Tibial nerve (tissue), 4 donors: Measurements from ENCODE around the gene ZNF516. TPM values are rescaled to one million over a fixed set of nuclear protein-coding genes. Genes with fewer than 3 reads are reported as not detected.

Experiments
- DNase-seq, 2 donors: peaks; one replicate each; pipeline ENCODE4 v3.0.0-alpha.2; 2019; ENCODE audit warnings: low spot score in 2 of 2
- H3K27ac ChIP-seq, 4 donors: fragments of 200-600 bp; sonication (generic) in 3 of 4; one replicate each; pipeline ENCODE4 v1.5.1; 2017 to 2019; ENCODE audit warnings: mild to moderate bottlenecking in 1 of 4
- H3K27me3 ChIP-seq, 2 donors: fragments of 200-600 bp; sonication (generic) in 1 of 2; one replicate each; pipeline versions ENCODE4 v1.5.1 to v1.6.0; 2017 to 2019
- H3K36me3 ChIP-seq, 3 donors: fragments of 200-600 bp; sonication (generic); one replicate each; pipeline ENCODE4 v1.5.1; 2018 to 2019
- H3K4me1 ChIP-seq, 4 donors: fragments of 200-600 bp; sonication (generic) in 3 of 4; one replicate each; pipeline ENCODE4 v1.5.1; 2017 to 2019
- H3K4me3 ChIP-seq, 4 donors: fragments of 200-600 bp; sonication (generic) in 3 of 4; one replicate each; pipeline ENCODE4 v1.5.1; 2017 to 2019; ENCODE audit warnings: mild to moderate bottlenecking in 1 of 4, moderate library complexity in 1 of 4
- H3K9me3 ChIP-seq, 4 donors: fragments of 200-600 bp; sonication (generic) in 3 of 4; one replicate each; pipeline ENCODE4 v1.5.1; 2017 to 2019
- CTCF ChIP-seq, 5 experiments: fragments of 200-600 bp in 3 of 5; fragments of 450-650 bp in 2 of 5; sonication (generic) in 3 of 5; IDR thresholded peaks; one replicate each; pipeline ENCODE4 v1.5.1; 2016 to 2019; ENCODE audit warnings: antibody characterized with exemption in 5 of 5, mild to moderate bottlenecking in 3 of 5, moderate library complexity in 2 of 5
- EP300 ChIP-seq, 2 donors: sonication (generic); formaldehyde crosslinking; IDR thresholded peaks; one replicate each; pipeline ENCODE4 v1.6.1; 2017; ENCODE audit warnings: antibody characterized with exemption in 2 of 2, mild to moderate bottlenecking in 1 of 2
- POLR2A ChIP-seq, 2 donors: fragments of 450-650 bp; IDR thresholded peaks; one replicate each; pipeline ENCODE4 v1.6.1; 2017; ENCODE audit warnings: antibody characterized with exemption in 2 of 2, mild to moderate bottlenecking in 2 of 2, moderate library complexity in 2 of 2
- WGBS, 2 donors: methylation state at CpG; one replicate each; pipeline ENCODE4 v1.1.5; 2018; 5-methylcytosine and 5-hydroxymethylcytosine counted together
- total RNA-seq, 4 donors: library from RNA; depleted of rRNA; stranded (reverse); fragments of >200 nt; gene quantifications; one replicate each; pipeline ENCODE4 v1.1.0, GENCODE V29; 2016

The ZNF516 gene
- total RNA-seq, 4 donors from 2014 or later = 31.4 to 63.0 (median 45.5) TPM

GRCh38 chr18:76482267-76482666, 12.8 kb downstream of the ZNF516 start:
- Histone ChIP-seq H3K27ac (no peak overlapping the region), H3K36me3 (no peaks in the 10 kb centered on the region), H3K9me3 (no peaks in the 10 kb centered on the region), H3K4me1 (peaks cover 0 to 47% (median 20%) of the 10 kb centered on the region in 4 donors), H3K27me3 (no peaks in the 10 kb centered on the region), H3K4me3 (no peak overlapping the region)
- no peak for DNase-seq
- 94 to 99% methylated on average over 13 of the region's 13 CpGs for WGBS, 2 donors
- TF ChIP-seq POLR2A (IDR thresholded peaks at IDR 0.05) = no peak
- TF ChIP-seq EP300 (IDR thresholded peaks at IDR 0.05) = no peak
- no peak for TF ChIP-seq CTCF (IDR thresholded peaks at IDR 0.05)

- no peaks in the 10 kb centered on the region for H3K36me3 ChIP-seq
- H3K9me3 ChIP-seq = no peaks in the 10 kb centered on the region
- no peak overlapping the region for H3K27ac ChIP-seq
- peaks cover 0 to 47% (median 23%) of the 10 kb centered on the region in 4 donors for H3K4me1 ChIP-seq
- H3K4me3 ChIP-seq = no peak overlapping the region
- no peaks in the 10 kb centered on the region for H3K27me3 ChIP-seq
- no peak for DNase-seq
- TF ChIP-seq EP300 (IDR thresholded peaks at IDR 0.05) = no peak
- peak in 1 of 5 experiments; percentile 9 for TF ChIP-seq CTCF (IDR thresholded peaks at IDR 0.05)
- TF ChIP-seq POLR2A (IDR thresholded peaks at IDR 0.05) = no peak
- 63 to 77% methylated on average over 3 of the region's 3 CpGs for WGBS, 2 donors
Observed at GRCh38 chr18:76480913-76481312, 14.1 kb downstream of the ZNF516 start.

- no peaks in the 10 kb centered on the region for H3K9me3 ChIP-seq
- H3K4me3 ChIP-seq = no peak overlapping the region
- no peaks in the 10 kb centered on the region for H3K27me3 ChIP-seq
- 65 to 67% methylated on average over 13 of the region's 13 CpGs for WGBS, 2 donors
- no peaks in the 10 kb centered on the region for H3K36me3 ChIP-seq
- H3K27ac ChIP-seq = peak overlapping the region in 3 of 4 donors; percentile 7 to 76 (median 52)
- no peak for DNase-seq
- TF ChIP-seq EP300 (IDR thresholded peaks at IDR 0.05) (no peak), POLR2A (IDR thresholded peaks at IDR 0.05) (no peak), CTCF (IDR thresholded peaks at IDR 0.05) (no peak)
- peaks cover 0 to 52% (median 25%) of the 10 kb centered on the region in 4 donors for H3K4me1 ChIP-seq
Observed at GRCh38 chr18:76479351-76480238, 15.4 kb downstream of the ZNF516 start.

- Histone ChIP-seq H3K27ac (peak overlapping the region; percentile 21 to 76 (median 70)), H3K4me3 (peak overlapping the region; percentile 10 to 35 (median 18)), H3K4me1 (peaks cover 0 to 74% (median 32%) of the 10 kb centered on the region in 4 donors), H3K9me3 (no peaks in the 10 kb centered on the region), H3K36me3 (no peaks in the 10 kb centered on the region), H3K27me3 (no peaks in the 10 kb centered on the region)
- DNase-seq = no peak
- WGBS, 2 donors = 26 to 27% methylated on average over 16 of the region's 16 CpGs
- TF ChIP-seq CTCF (IDR thresholded peaks at IDR 0.05) = no peak
- TF ChIP-seq POLR2A (IDR thresholded peaks at IDR 0.05) = no peak
- peak in 1 of 2 donors; percentile 38 for TF ChIP-seq EP300 (IDR thresholded peaks at IDR 0.05)
Observed at GRCh38 chr18:76476665-76477561, 18.1 kb downstream of the ZNF516 start.
